ENCODE results near the gene ZNF710. TPM values are rescaled to one million over a fixed set of nuclear protein-coding genes. Genes with fewer than 3 reads are reported as not detected.

The ZNF710 gene
- total RNA-seq, 2 experiments from 2014 or later, result 27.0 to 28.5 TPM

GRCh38 chr15:90058775-90059174, 57.7 kb downstream of the ZNF710 start:
- intact Hi-C loops (cut with micrococcal nuclease), result loop anchor here (1.0 to 2.0 kb wide), 5 partner anchors 20 to 165 kb away; partner anchors contain the start of gene AP3S2

GRCh38 chr15:90059208-90059985, 58.3 kb downstream of the ZNF710 start:
- CTCF ChIA-PET, result interaction anchor here (0.7 to 4.2 kb wide), 4 partner anchors 12 to 166 kb away, joined by 3 to 17 read pairs (median 4); partner anchors contain the start of gene AP3S2
- peaks cover 58% of the 10 kb centered on the region for H3K4me1 Mint-ChIP-seq (ENCODE audit: low read depth)

More at GRCh38 chr15:90058775-90059174, 57.7 kb downstream of the ZNF710 start:
- no peak for DNase-seq
- no peaks in the 10 kb centered on the region for H3K9me3 Mint-ChIP-seq
- H3K4me1 Mint-ChIP-seq (ENCODE audit: low read depth), result peaks cover 60% of the 10 kb centered on the region
- H3K36me3 Mint-ChIP-seq, result no peaks in the 10 kb centered on the region
- no peaks in the 10 kb centered on the region for H3K27me3 Mint-ChIP-seq
- peak overlapping the region; percentile 97 for H3K27ac Mint-ChIP-seq
- ChIA-PET CTCF (interaction anchor here (1.0 to 4.2 kb wide), 3 partner anchors 12 to 165 kb away, joined by 4 to 17 read pairs (median 4); partner anchors contain the start of gene AP3S2), POLR2A (interaction anchor here (0.8 to 1.5 kb wide), 4 partner anchors 54 to 165 kb away, joined by 4 to 11 read pairs (median 6); partner anchors contain the start of genes AP3S2 and ZNF710)
- peak overlapping the region; percentile 41 for H3K4me3 Mint-ChIP-seq

GRCh38 chr15:90060797-90061196, 59.7 kb downstream of the ZNF710 start:
- H3K27me3 Mint-ChIP-seq, result no peaks in the 10 kb centered on the region
- no peaks in the 10 kb centered on the region for H3K36me3 Mint-ChIP-seq
- H3K9me3 Mint-ChIP-seq, result no peaks in the 10 kb centered on the region
- H3K4me1 Mint-ChIP-seq (ENCODE audit: low read depth), result peaks cover 55% of the 10 kb centered on the region
- DNase-seq, result no peak
- H3K27ac Mint-ChIP-seq, result peak overlapping the region; percentile 85
- POLR2A ChIA-PET, result no interaction called here
- H3K4me3 Mint-ChIP-seq, result no peak overlapping the region
- intact Hi-C loops (cut with micrococcal nuclease), result no loop called here
- CTCF ChIA-PET, result interaction anchor here (0.6 to 4.2 kb wide), 2 partner anchors 10 to 14 kb away, joined by 3 to 17 read pairs; no protein-coding TSS in a partner anchor

More at GRCh38 chr15:90059208-90059985, 58.3 kb downstream of the ZNF710 start:
- H3K4me3 Mint-ChIP-seq, result peak overlapping the region; percentile 52
- H3K9me3 Mint-ChIP-seq, result no peaks in the 10 kb centered on the region
- intact Hi-C loops (cut with micrococcal nuclease), result loop anchor here (1.0 to 2.0 kb wide), 5 partner anchors 21 to 166 kb away; partner anchors contain the start of gene AP3S2
- peak overlapping the region; percentile 97 for H3K27ac Mint-ChIP-seq
- peak; percentile 92 for DNase-seq
- no peaks in the 10 kb centered on the region for H3K36me3 Mint-ChIP-seq
- POLR2A ChIA-PET, result interaction anchor here (0.8 to 1.5 kb wide), 6 partner anchors 28 to 166 kb away, joined by 4 to 11 read pairs (median 4); partner anchors contain the start of genes AP3S2 and ZNF710
- no peaks in the 10 kb centered on the region for H3K27me3 Mint-ChIP-seq

GRCh38 chr15:90062023-90062442, 60.9 kb downstream of the ZNF710 start:
- Mint-ChIP-seq H3K9me3 (no peaks in the 10 kb centered on the region), H3K4me3 (no peak overlapping the region), H3K27me3 (no peaks in the 10 kb centered on the region), H3K27ac (peak overlapping the region; percentile 85), H3K36me3 (peaks cover 3% of the 10 kb centered on the region), H3K4me1 (ENCODE audit: low read depth) (peaks cover 55% of the 10 kb centered on the region)
- ChIA-PET POLR2A (interaction anchor here (1.0 kb wide), 1 partner anchor 168 kb away, joined by 3 read pairs; the partner anchor contains the start of gene AP3S2), CTCF (interaction anchor here (1.1 to 2.6 kb wide), 2 partner anchors 9 to 58 kb away, joined by 3 to 14 read pairs; no protein-coding TSS in a partner anchor)
- intact Hi-C loops (cut with micrococcal nuclease), result no loop called here
- DNase-seq, result peak; percentile 82

GRCh38 chr15:90062462-90062932, 61.4 kb downstream of the ZNF710 start:
- Mint-ChIP-seq H3K27me3 (no peaks in the 10 kb centered on the region), H3K36me3 (peaks cover 3% of the 10 kb centered on the region), H3K27ac (peak overlapping the region; percentile 85), H3K9me3 (no peaks in the 10 kb centered on the region), H3K4me3 (no peak overlapping the region), H3K4me1 (ENCODE audit: low read depth) (peaks cover 52% of the 10 kb centered on the region)
- POLR2A ChIA-PET, result interaction anchor here (1.0 kb wide), 1 partner anchor 169 kb away, joined by 3 read pairs; the partner anchor contains the start of gene AP3S2
- CTCF ChIA-PET, result interaction anchor here (1.1 to 2.6 kb wide), 2 partner anchors 9 to 58 kb away, joined by 3 to 14 read pairs; no protein-coding TSS in a partner anchor
- DNase-seq, result peak; percentile 53
- intact Hi-C loops (cut with micrococcal nuclease), result no loop called here

- ChIA-PET POLR2A (no interaction called here), CTCF (interaction anchor here (2.6 kb wide), 1 partner anchor 8 kb away, joined by 14 read pairs; no protein-coding TSS in a partner anchor)
- peak overlapping the region; percentile 85 for H3K27ac Mint-ChIP-seq
- H3K4me1 Mint-ChIP-seq (ENCODE audit: low read depth), result peaks cover 47% of the 10 kb centered on the region
- peaks cover 4% of the 10 kb centered on the region for H3K36me3 Mint-ChIP-seq
- intact Hi-C loops (cut with micrococcal nuclease), result no loop called here
- no peaks in the 10 kb centered on the region for H3K9me3 Mint-ChIP-seq
- no peaks in the 10 kb centered on the region for H3K27me3 Mint-ChIP-seq
- DNase-seq, result no peak
- no peak overlapping the region for H3K4me3 Mint-ChIP-seq
Measured at GRCh38 chr15:90062973-90063769, 62.0 kb downstream of the ZNF710 start.

GRCh38 chr15:90063770-90064247, 62.7 kb downstream of the ZNF710 start:
- Mint-ChIP-seq H3K36me3 (peaks cover 7% of the 10 kb centered on the region), H3K4me1 (ENCODE audit: low read depth) (peaks cover 41% of the 10 kb centered on the region), H3K9me3 (no peaks in the 10 kb centered on the region), H3K27ac (no peak overlapping the region), H3K27me3 (no peaks in the 10 kb centered on the region), H3K4me3 (no peak overlapping the region)
- DNase-seq, result no peak
- intact Hi-C loops (cut with micrococcal nuclease), result no loop called here
- ChIA-PET POLR2A (no interaction called here), CTCF (interaction anchor here (2.6 kb wide), 1 partner anchor 7 kb away, joined by 14 read pairs; no protein-coding TSS in a partner anchor)

- POLR2A ChIA-PET, result interaction anchor here (0.8 kb wide), 1 partner anchor 62 kb away, joined by 3 read pairs; no protein-coding TSS in a partner anchor
- H3K27ac Mint-ChIP-seq, result no peak overlapping the region
Measured at GRCh38 chr15:90064911-90065681, 64.0 kb downstream of the ZNF710 start.

GRCh38 chr15:90065682-90066049, 64.5 kb downstream of the ZNF710 start:
- CTCF ChIA-PET, result no interaction called here
- Mint-ChIP-seq H3K27ac (no peak overlapping the region), H3K9me3 (no peaks in the 10 kb centered on the region), H3K4me1 (ENCODE audit: low read depth) (peaks cover 25% of the 10 kb centered on the region), H3K27me3 (no peaks in the 10 kb centered on the region), H3K4me3 (no peak overlapping the region), H3K36me3 (peaks cover 10% of the 10 kb centered on the region)
- intact Hi-C loops (cut with micrococcal nuclease), result no loop called here
- no peak for DNase-seq
- POLR2A ChIA-PET, result no interaction called here

More at GRCh38 chr15:90064911-90065681, 64.0 kb downstream of the ZNF710 start:
- H3K4me3 Mint-ChIP-seq, result no peak overlapping the region
- DNase-seq, result no peak
- H3K4me1 Mint-ChIP-seq (ENCODE audit: low read depth), result peaks cover 28% of the 10 kb centered on the region
- intact Hi-C loops (cut with micrococcal nuclease), result no loop called here
- CTCF ChIA-PET, result no interaction called here
- H3K9me3 Mint-ChIP-seq, result no peaks in the 10 kb centered on the region
- peaks cover 10% of the 10 kb centered on the region for H3K36me3 Mint-ChIP-seq
- no peaks in the 10 kb centered on the region for H3K27me3 Mint-ChIP-seq

GRCh38 chr15:90067181-90067952, 66.2 kb downstream of the ZNF710 start:
- Mint-ChIP-seq H3K36me3 (peaks cover 10% of the 10 kb centered on the region), H3K27me3 (no peaks in the 10 kb centered on the region), H3K4me1 (ENCODE audit: low read depth) (peaks cover 14% of the 10 kb centered on the region), H3K9me3 (no peaks in the 10 kb centered on the region), H3K27ac (no peak overlapping the region), H3K4me3 (no peak overlapping the region)
- CTCF ChIA-PET, result no interaction called here
- intact Hi-C loops (cut with micrococcal nuclease), result no loop called here
- POLR2A ChIA-PET, result no interaction called here
- no peak for DNase-seq
